H9 (cell line): ENCODE measurements around the gene GRIK1. TPM values are rescaled to one million over a fixed set of nuclear protein-coding genes. Genes with fewer than 3 reads are reported as not detected.

Experiments used
- DNase-seq: peaks from one replicate; pipeline ENCODE4 v3.0.0-alpha.2; 2017
- H2AFZ ChIP-seq: one replicate; pipeline ENCODE4 v1.6.1; 2013; ENCODE audit warnings: mild to moderate bottlenecking, low read length, control low read depth, moderate library complexity
- H2AK5ac ChIP-seq: 2 replicates; pipeline ENCODE4 v1.6.1; 2013; ENCODE audit warnings: low read length, control low read depth, mixed read lengths; ENCODE audit not compliant: insufficient read length
- H2BK120ac ChIP-seq: one replicate; pipeline ENCODE4 v1.6.1; 2013; ENCODE audit warnings: low read depth, mild to moderate bottlenecking, low read length, control low read depth, inconsistent platforms; ENCODE audit not compliant: poor library complexity, severe bottlenecking
- H2BK12ac ChIP-seq: 2 replicates; pipeline ENCODE4 v1.6.1; 2013; ENCODE audit warnings: low read length, control low read depth, mixed read lengths, low read depth; ENCODE audit not compliant: insufficient read length
- H2BK15ac ChIP-seq: 2 replicates; pipeline ENCODE4 v1.6.1; 2013; ENCODE audit warnings: low read depth, low read length, control low read depth
- H2BK20ac ChIP-seq: one replicate; pipeline ENCODE4 v1.6.1; 2013; ENCODE audit warnings: low read depth, mild to moderate bottlenecking, low read length, control low read depth, inconsistent platforms; ENCODE audit not compliant: poor library complexity, severe bottlenecking
- H2BK5ac ChIP-seq: 2 replicates; pipeline ENCODE4 v1.6.1; 2013; ENCODE audit warnings: low read length, control low read depth, mixed read lengths; ENCODE audit not compliant: insufficient read length
- H3K14ac ChIP-seq: 2 replicates; pipeline ENCODE4 v1.6.1; 2013; ENCODE audit warnings: low read length, control low read depth; ENCODE audit not compliant: insufficient read depth
- H3K18ac ChIP-seq: 2 replicates; pipeline ENCODE4 v1.6.1; 2013; ENCODE audit warnings: low read depth, mild to moderate bottlenecking, mixed read lengths, low read length, control low read depth; ENCODE audit not compliant: insufficient read length
- H3K23ac ChIP-seq: 2 replicates; pipeline ENCODE4 v1.6.1; 2013; ENCODE audit warnings: low read length, control low read depth, mixed read lengths, low read depth; ENCODE audit not compliant: insufficient read length
- H3K23me2 ChIP-seq: 2 replicates; pipeline ENCODE4 v1.6.1; 2013; ENCODE audit warnings: low read depth, mild to moderate bottlenecking, mixed read lengths, low read length, control low read depth; ENCODE audit not compliant: insufficient read length, poor library complexity, severe bottlenecking
- H3K27ac ChIP-seq: 2 replicates; pipeline ENCODE4 v1.5.1; 2013; ENCODE audit warnings: low read length, control low read depth, mixed read lengths, low read depth; ENCODE audit not compliant: insufficient read length
- H3K27me3 ChIP-seq: 2 replicates; pipeline ENCODE4 v1.6.1; 2013; ENCODE audit warnings: low read length, control low read depth, inconsistent platforms; ENCODE audit not compliant: insufficient read depth
- H3K4ac ChIP-seq: 2 replicates; pipeline ENCODE4 v1.6.1; 2013; ENCODE audit warnings: low read depth, mild to moderate bottlenecking, control low read depth, inconsistent platforms, low read length, moderate library complexity
- H3K4me1 ChIP-seq: 2 replicates; pipeline ENCODE4 v1.6.1; 2013; ENCODE audit warnings: low read length, control low read depth, inconsistent platforms; ENCODE audit not compliant: insufficient read depth
- H3K4me2 ChIP-seq: 2 replicates; pipeline ENCODE4 v1.6.1; 2013; ENCODE audit warnings: low read length, control low read depth, mixed read lengths; ENCODE audit not compliant: insufficient read length, insufficient read depth
- H3K56ac ChIP-seq: 2 replicates; pipeline ENCODE4 v1.6.1; 2013; ENCODE audit warnings: low read depth, mild to moderate bottlenecking, mixed read lengths, low read length, control low read depth; ENCODE audit not compliant: insufficient read length
- H3K79me1 ChIP-seq: 2 replicates; pipeline ENCODE4 v1.6.1; 2013; ENCODE audit warnings: low read depth, mild to moderate bottlenecking, moderate library complexity, low read length, control low read depth, inconsistent platforms; ENCODE audit not compliant: insufficient read depth, poor library complexity, severe bottlenecking
- H3K79me2 ChIP-seq: 2 replicates; pipeline ENCODE4 v1.6.1; 2013; ENCODE audit warnings: low read length, control low read depth, inconsistent platforms; ENCODE audit not compliant: insufficient read depth
- H3K9ac ChIP-seq: 2 replicates; pipeline ENCODE4 v1.6.1; 2013; ENCODE audit warnings: low read length, control low read depth, mixed read lengths; ENCODE audit not compliant: insufficient read length; ENCODE audit errors: extremely low read depth
- H3K9me3 ChIP-seq: one replicate; pipeline ENCODE4 v1.6.1; 2013; ENCODE audit warnings: low read depth, low read length, inconsistent platforms; ENCODE audit not compliant: control insufficient read depth
- H3T11ph ChIP-seq: one replicate; pipeline ENCODE4 v1.6.1; 2013; ENCODE audit warnings: mild to moderate bottlenecking, low read length, control low read depth, inconsistent platforms
- H4K20me1 ChIP-seq: one replicate; pipeline ENCODE4 v1.6.1; 2013; ENCODE audit not compliant: control insufficient read depth, insufficient read length, insufficient read depth
- H4K5ac ChIP-seq: 2 replicates; pipeline ENCODE4 v1.6.1; 2013; ENCODE audit warnings: low read depth, mild to moderate bottlenecking, mixed read lengths, low read length, control low read depth; ENCODE audit not compliant: insufficient read length
- H4K8ac ChIP-seq: replicated peaks from 2 replicates; pipeline ENCODE4 v1.6.1; 2013; ENCODE audit warnings: low read length, control low read depth, mixed read lengths, low read depth; ENCODE audit not compliant: insufficient read length
- H4K91ac ChIP-seq: 2 replicates; pipeline ENCODE4 v1.6.1; 2013; ENCODE audit warnings: low read depth, mild to moderate bottlenecking, moderate library complexity, mixed read lengths, low read length, control low read depth; ENCODE audit not compliant: insufficient read length
- H3K27ac Mint-ChIP-seq, 3 experiments: 2 replicates in 2 of 3; 3 replicates in 1 of 3; pipeline ENCODE4 v1.8.0; 2020 to 2021; ENCODE audit warnings: mixed read lengths in 3 of 3, mild to moderate bottlenecking in 1 of 3, moderate library complexity in 1 of 3
- H3K27me3 Mint-ChIP-seq: 2 replicates; pipeline ENCODE4 v1.8.0; 2021; ENCODE audit warnings: low read depth, mild to moderate bottlenecking, moderate library complexity, mixed read lengths
- H3K36me3 Mint-ChIP-seq, 3 experiments: 2 replicates in 2 of 3; 3 replicates in 1 of 3; pipeline ENCODE4 v1.8.0; 2020 to 2021; ENCODE audit warnings: low read depth in 3 of 3, mixed read lengths in 3 of 3; ENCODE audit not compliant: insufficient read depth in 1 of 3
- H3K4me1 Mint-ChIP-seq, 2 experiments: 2 replicates each; pipeline ENCODE4 v1.8.0; 2020; ENCODE audit warnings: mixed read lengths in 2 of 2
- H3K4me3 Mint-ChIP-seq, 2 experiments: 2 replicates in 1 of 2; 3 replicates in 1 of 2; pipeline ENCODE4 v1.8.0; 2020 to 2021; ENCODE audit warnings: mild to moderate bottlenecking in 2 of 2, mixed read lengths in 2 of 2, moderate library complexity in 1 of 2
- H3K9me3 Mint-ChIP-seq, 2 experiments: 2 replicates in 1 of 2; 3 replicates in 1 of 2; pipeline ENCODE4 v1.8.0; 2020; ENCODE audit warnings: mild to moderate bottlenecking in 2 of 2, mixed read lengths in 2 of 2, moderate library complexity in 1 of 2
- CTCF ChIP-seq: fragments of 200-600 bp; sonication (generic); conservative IDR thresholded peaks from 3 replicates; pipeline ENCODE4 v1.8.0; 2021; ENCODE audit warnings: antibody characterized with exemption, mild to moderate bottlenecking
- WGBS: extraction: QIAGEN DNeasy Blood & Tissue Kit; methylation state at CpG from one replicate; pipeline ENCODE4 v1.1.7; 2013; ENCODE audit warnings: missing lambda C conversion rate, low lambda C conversion rate, mixed read lengths; ENCODE audit not compliant: insufficient read length; ENCODE audit errors: extremely low coverage; 5-methylcytosine and 5-hydroxymethylcytosine counted together
- total RNA-seq: library from RNA; stranded (reverse); gene quantifications from 2 replicates; pipeline ENCODE4 v1.2.1, GENCODE V29; 2021

The GRIK1 gene
- total RNA-seq, 1 experiment from 2014 or later: not detected

- no peak overlapping the region for H3K9ac ChIP-seq
- H3K9me3 ChIP-seq: peaks cover 8% of the 10 kb centered on the region
- H4K8ac ChIP-seq: no peak overlapping the region
- H4K5ac ChIP-seq: no peak overlapping the region
- no peak overlapping the region for H2AFZ ChIP-seq
- no peaks in the 10 kb centered on the region for H3K4me1 Mint-ChIP-seq
- H2BK5ac ChIP-seq: no peak overlapping the region
- H3K79me1 ChIP-seq: no peaks in the 10 kb centered on the region
- no peak overlapping the region for H2AK5ac ChIP-seq
- H3K27me3 Mint-ChIP-seq: no peaks in the 10 kb centered on the region
- no peak overlapping the region for H3K27ac ChIP-seq
- peaks cover 11 to 16% of the 10 kb centered on the region in 2 experiments for H3K9me3 Mint-ChIP-seq
- H2BK120ac ChIP-seq: no peak overlapping the region
- no peak overlapping the region for H3K18ac ChIP-seq
- no peaks in the 10 kb centered on the region for H3K4me1 ChIP-seq
- no CpG with 5 or more reads among the region's 2 CpGs for WGBS
- no peak overlapping the region for H3K27ac Mint-ChIP-seq
- H3K4ac ChIP-seq: no peak overlapping the region
- no peak overlapping the region for H2BK15ac ChIP-seq
- H3K36me3 Mint-ChIP-seq: peaks cover 6 to 14% (median 11%) of the 10 kb centered on the region in 3 experiments
- H3K23me2 ChIP-seq: no peaks in the 10 kb centered on the region
- no peaks in the 10 kb centered on the region for H3K27me3 ChIP-seq
- H2BK12ac ChIP-seq: no peak overlapping the region
- H3K4me2 ChIP-seq: no peak overlapping the region
- no peak for DNase-seq
- H3K56ac ChIP-seq: no peak overlapping the region
- H2BK20ac ChIP-seq: no peak overlapping the region
- no peak overlapping the region for H3T11ph ChIP-seq
- H3K14ac ChIP-seq: no peak overlapping the region
- H3K4me3 Mint-ChIP-seq: no peak overlapping the region
- H4K20me1 ChIP-seq: no peaks in the 10 kb centered on the region
- no peak overlapping the region for H3K23ac ChIP-seq
- no peak overlapping the region for H4K91ac ChIP-seq
- no peak for TF ChIP-seq CTCF
- H3K79me2 ChIP-seq: no peaks in the 10 kb centered on the region
Measured at GRCh38 chr21:29712818-29713217, 227.0 kb downstream of the GRIK1 start.
